BJ (cell line): ENCODE measurements around the gene C17orf50. TPM values are rescaled to one million over a fixed set of nuclear protein-coding genes. Genes with fewer than 3 reads are reported as not detected.
A peak's percentile ranks its signal among the peaks of the same experiment; 100 is the strongest.

ENCODE experiments used
- CTCF ChIA-PET: fragments of 350-600 bp; formaldehyde crosslinking; extraction: SDS; loops from one replicate; lab custom pipeline; 2021; ENCODE audit warnings: antibody characterized with exemption, inconsistent platforms; lab: Yijun Ruan, JAX
- POLR2A ChIA-PET: fragments of 300-600 bp; sonication (Branson Sonifier 250); formaldehyde crosslinking; extraction: SDS; loops from one replicate; lab custom pipeline; 2021; ENCODE audit warnings: antibody characterized with exemption; lab: Charles Lee
- DNase-seq: peaks from one replicate; pipeline ENCODE4 v3.0.0-alpha.2; 2011; ENCODE audit warnings: low read depth
- H3K27me3 ChIP-seq: 2 replicates; pipeline ENCODE4 v1.6.0; 2011; ENCODE audit warnings: low read length; ENCODE audit not compliant: control insufficient read depth, insufficient read depth
- H3K36me3 ChIP-seq: 2 replicates; pipeline ENCODE4 v1.5.1; 2011; ENCODE audit warnings: low read length; ENCODE audit not compliant: control insufficient read depth, insufficient read depth
- H3K4me3 ChIP-seq: 2 replicates; pipeline ENCODE4 v1.5.1; 2011; ENCODE audit warnings: low read depth, mild to moderate bottlenecking, control low read depth, low read length
- polyA plus RNA-seq: library from polyadenylated mRNA; depleted of rRNA; stranded (reverse); fragments of >200 nt; gene quantifications from 2 replicates; pipeline ENCODE4 v1.2.3, GENCODE V29; 2011
- TF ChIP-seq, protein P1 (sequence below): IDR thresholded peaks from 2 replicates; pipeline ENCODE4 v1.5.1; 2011; ENCODE audit warnings: low read depth, mild to moderate bottlenecking, control low read depth, inconsistent platforms, low read length, moderate library complexity; ENCODE audit not compliant: insufficient read depth

C17orf50 gene
- polyA plus RNA-seq, 1 experiment: not detected

DNA sequence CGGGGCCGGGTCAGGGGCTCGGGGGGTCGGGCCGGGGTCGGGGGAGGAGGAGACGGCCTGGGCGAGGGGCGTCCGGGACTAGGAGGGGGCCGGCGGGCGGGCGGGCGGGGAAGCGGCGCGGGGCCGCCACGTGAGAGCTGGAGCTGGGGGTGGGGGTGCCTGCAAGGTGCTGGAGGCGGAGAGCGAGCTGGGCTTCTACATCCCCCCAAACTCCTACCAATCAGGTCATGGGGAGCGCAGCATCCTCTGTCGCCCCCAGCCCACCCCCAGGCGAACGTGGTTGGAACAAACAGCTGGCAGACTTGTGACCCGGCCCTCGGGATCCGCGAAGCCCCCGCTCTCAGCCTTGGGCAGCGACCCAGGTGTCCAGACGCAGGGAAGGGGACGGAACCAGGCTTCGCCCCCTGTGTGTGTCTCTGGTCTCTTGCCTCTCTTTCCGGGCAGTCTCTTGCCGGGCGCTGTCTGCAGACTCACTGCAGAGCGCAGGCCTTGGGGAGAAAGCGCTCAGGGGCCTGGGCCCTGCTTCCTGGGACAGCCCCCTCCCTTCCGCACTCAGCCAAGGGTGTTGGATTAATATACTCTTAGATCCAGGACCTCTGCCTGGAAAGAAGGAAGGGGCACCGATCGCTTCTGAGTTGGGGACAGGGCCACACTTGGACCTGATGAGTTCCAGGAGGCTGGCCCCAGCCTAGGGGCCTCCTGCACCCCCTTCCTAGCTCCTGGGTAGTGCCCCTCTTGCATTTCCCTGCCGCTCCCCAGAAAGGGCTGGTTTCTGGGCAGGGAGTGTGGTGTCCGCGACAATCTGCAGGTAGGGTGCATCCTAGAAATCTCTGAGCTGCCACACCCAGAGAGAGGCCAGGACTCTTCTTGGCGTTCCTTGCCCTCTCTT is 28.5 kb upstream of the C17orf50 start:
- Histone ChIP-seq H3K4me3 (peak overlapping the region; percentile 59), H3K27me3 (no peaks in the 10 kb centered on the region), H3K36me3 (peaks cover 1% of the 10 kb centered on the region; the same call in 1 of the 2 replicates)
- CTCF ChIA-PET: interaction anchor here (0.8 to 5.6 kb wide), 3 partner anchors 15 to 119 kb away, joined by 4 to 27 read pairs (median 9); no protein-coding TSS in a partner anchor
- no peak for DNase-seq
- TF ChIP-seq, protein P1, sequence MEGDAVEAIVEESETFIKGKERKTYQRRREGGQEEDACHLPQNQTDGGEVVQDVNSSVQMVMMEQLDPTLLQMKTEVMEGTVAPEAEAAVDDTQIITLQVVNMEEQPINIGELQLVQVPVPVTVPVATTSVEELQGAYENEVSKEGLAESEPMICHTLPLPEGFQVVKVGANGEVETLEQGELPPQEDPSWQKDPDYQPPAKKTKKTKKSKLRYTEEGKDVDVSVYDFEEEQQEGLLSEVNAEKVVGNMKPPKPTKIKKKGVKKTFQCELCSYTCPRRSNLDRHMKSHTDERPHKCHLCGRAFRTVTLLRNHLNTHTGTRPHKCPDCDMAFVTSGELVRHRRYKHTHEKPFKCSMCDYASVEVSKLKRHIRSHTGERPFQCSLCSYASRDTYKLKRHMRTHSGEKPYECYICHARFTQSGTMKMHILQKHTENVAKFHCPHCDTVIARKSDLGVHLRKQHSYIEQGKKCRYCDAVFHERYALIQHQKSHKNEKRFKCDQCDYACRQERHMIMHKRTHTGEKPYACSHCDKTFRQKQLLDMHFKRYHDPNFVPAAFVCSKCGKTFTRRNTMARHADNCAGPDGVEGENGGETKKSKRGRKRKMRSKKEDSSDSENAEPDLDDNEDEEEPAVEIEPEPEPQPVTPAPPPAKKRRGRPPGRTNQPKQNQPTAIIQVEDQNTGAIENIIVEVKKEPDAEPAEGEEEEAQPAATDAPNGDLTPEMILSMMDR: no peak
- POLR2A ChIA-PET: interaction anchor here (0.6 kb wide), 2 partner anchors 119 to 143 kb away, joined by 3 to 4 read pairs; no protein-coding TSS in a partner anchor

DNA sequence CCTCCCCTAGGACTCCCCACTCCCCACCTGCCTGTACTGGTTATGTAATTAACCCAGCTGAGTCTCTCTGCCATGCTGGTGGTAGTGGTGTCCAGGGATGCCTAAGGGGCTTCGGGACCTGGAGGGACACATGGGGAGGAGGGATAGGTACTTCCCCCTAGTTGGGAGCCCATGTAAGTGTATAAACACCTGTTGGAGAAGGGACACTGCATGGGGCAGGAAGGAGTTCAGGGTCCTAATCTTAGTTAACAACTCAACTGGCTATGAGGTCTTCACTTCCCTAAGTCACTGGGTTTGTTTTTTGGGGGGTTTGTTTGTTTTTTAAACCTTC is 27.9 kb upstream of the C17orf50 start:
- POLR2A ChIA-PET: no interaction called here
- TF ChIP-seq, protein P1: no peak
- H3K4me3 ChIP-seq: peak overlapping the region; percentile 59; the same call in 1 of the 2 replicates
- CTCF ChIA-PET: interaction anchor here (0.8 to 5.6 kb wide), 2 partner anchors 14 to 73 kb away, joined by 4 to 27 read pairs; no protein-coding TSS in a partner anchor
- peaks cover 1% of the 10 kb centered on the region; the same call in 1 of the 2 replicates for H3K36me3 ChIP-seq
- DNase-seq: no peak
- H3K27me3 ChIP-seq: no peaks in the 10 kb centered on the region

DNA sequence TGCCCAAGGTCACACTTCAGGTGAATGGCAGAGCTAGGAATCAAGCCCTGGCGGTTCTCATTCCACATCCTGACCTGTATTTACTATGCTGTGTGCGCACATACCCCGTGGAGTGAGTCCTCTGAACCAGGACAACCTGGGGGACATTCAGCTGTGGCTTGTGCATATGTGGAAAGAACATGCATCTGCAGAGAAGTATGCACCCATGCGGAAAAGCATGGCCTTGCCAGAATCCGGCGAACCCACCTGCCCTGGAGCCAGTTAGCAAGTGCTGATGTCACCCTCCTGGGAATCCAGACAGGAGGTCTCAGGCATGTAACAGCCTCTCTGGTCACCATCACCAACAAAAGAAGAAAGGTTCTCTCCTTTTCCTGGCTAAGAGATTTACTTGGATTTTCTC is 27.3 kb upstream of the C17orf50 start:
- no peak for DNase-seq
- Histone ChIP-seq H3K27me3 (peaks cover 3% of the 10 kb centered on the region; the same call in 1 of the 2 replicates), H3K4me3 (no peak overlapping the region), H3K36me3 (peaks cover 1% of the 10 kb centered on the region; the same call in 1 of the 2 replicates)
- ChIA-PET CTCF (interaction anchor here (0.8 to 5.6 kb wide), 3 partner anchors 13 to 120 kb away, joined by 3 to 27 read pairs (median 4); no protein-coding TSS in a partner anchor), POLR2A (no interaction called here)
- TF ChIP-seq, protein P1: no peak

DNA sequence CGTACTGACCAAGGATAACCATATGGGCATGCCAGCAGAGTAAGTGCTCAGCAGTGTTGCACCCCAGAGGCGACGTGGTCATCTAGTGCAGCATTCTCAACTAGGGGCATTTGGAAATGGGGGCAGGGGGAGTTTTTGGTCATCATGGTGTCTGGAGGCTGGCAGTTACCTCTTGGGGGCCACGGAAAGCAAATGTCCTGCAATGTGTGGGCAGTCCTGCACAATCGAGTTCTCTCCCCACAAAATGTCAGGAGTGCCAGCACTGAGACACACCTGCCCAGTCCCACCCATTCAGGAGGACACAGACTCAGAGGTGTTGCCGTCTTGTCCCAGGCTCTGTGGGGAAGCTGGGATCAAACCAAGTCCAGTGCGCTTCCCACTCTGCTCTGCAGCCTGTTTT is 26.3 kb upstream of the C17orf50 start:
- peaks cover 6% of the 10 kb centered on the region for H3K27me3 ChIP-seq
- no peak for DNase-seq
- POLR2A ChIA-PET: no interaction called here
- H3K4me3 ChIP-seq: no peak overlapping the region
- CTCF ChIA-PET: interaction anchor here (0.6 to 2.0 kb wide), 3 partner anchors 13 to 254 kb away, joined by 3 to 10 read pairs (median 3); no protein-coding TSS in a partner anchor
- H3K36me3 ChIP-seq: peaks cover 1% of the 10 kb centered on the region; the same call in 1 of the 2 replicates
- TF ChIP-seq, protein P1: no peak
